GM12878 (cell line): Measurements from ENCODE around the gene CCDC195. TPM values are rescaled to one million over a fixed set of nuclear protein-coding genes. Genes with fewer than 3 reads are reported as not detected.

ENCODE experiments used
- ATAC-seq: fragments of 200-7000 bp; cut with Tn5 transposase; 3 replicates; pipeline ENCODE4 v1.9.1; 2020; ENCODE audit warnings: mild to moderate bottlenecking, moderate library complexity
- BruUV-seq: library from RNA; stranded (reverse); fragments of 400-500 nt; replicated peaks from 2 replicates; lab custom pipeline; 2021; lab: Mats Ljungman, UMichigan
- CTCF ChIA-PET: fragments of 300-600 bp; sonication (Branson Sonifier 250); formaldehyde crosslinking; extraction: SDS; loops from one replicate; lab custom pipeline; 2021; ENCODE audit warnings: inconsistent platforms; lab: Yijun Ruan, JAX
- POLR2A ChIA-PET: fragments of 350-600 bp; formaldehyde crosslinking; extraction: SDS; loops from one replicate; lab custom pipeline; 2021; ENCODE audit warnings: inconsistent platforms; lab: Charles Lee
- RAD21 ChIA-PET: fragments of 300-600 bp; sonication (Branson Sonifier 250); formaldehyde crosslinking; loops from one replicate; lab custom pipeline; 2023; ENCODE audit warnings: antibody characterized with exemption; ENCODE audit not compliant: unreplicated experiment; lab: Charles Lee
- SMC1A ChIA-PET: fragments of 300-600 bp; sonication (Branson Sonifier 250); formaldehyde crosslinking; loops from one replicate; lab custom pipeline; 2023; ENCODE audit not compliant: unreplicated experiment, uncharacterized antibody; lab: Charles Lee
- DNase-seq: peaks from one replicate; pipeline ENCODE4 v3.0.0-alpha.2; 2011; ENCODE audit warnings: low read depth, low spot score
- FAIRE-seq: peaks from 3 replicates; lab custom pipeline; 2011; peaks lifted over from hg19 to GRCh38; lab: Jason Lieb, UNC
- H2AFZ ChIP-seq: 2 replicates; pipeline ENCODE4 v1.6.0; 2011; ENCODE audit warnings: low read depth, low read length, control low read depth; ENCODE audit not compliant: control insufficient read depth
- H3K27ac ChIP-seq: 2 replicates; pipeline ENCODE4 v1.5.1; 2011; ENCODE audit warnings: control low read depth; ENCODE audit not compliant: control insufficient read depth, insufficient read depth
- H3K27me3 ChIP-seq, 2 experiments: replicated peaks in 1 of 2; 2 replicates each; pipeline versions ENCODE4 v1.6.0 to v1.6.1; 2011; ENCODE audit warnings: low read length in 1 of 2; ENCODE audit not compliant: control insufficient read depth in 2 of 2, insufficient read depth in 2 of 2
- H3K36me3 ChIP-seq, 2 experiments: 2 replicates each; pipeline ENCODE4 v1.5.1; 2011; ENCODE audit warnings: low read length in 1 of 2; ENCODE audit not compliant: control insufficient read depth in 2 of 2, insufficient read depth in 2 of 2
- H3K4me1 ChIP-seq: 2 replicates; pipeline ENCODE4 v1.6.1; 2011; ENCODE audit warnings: mild to moderate bottlenecking, low read length, moderate library complexity, mixed read lengths; ENCODE audit not compliant: control insufficient read depth, insufficient read depth
- H3K4me2 ChIP-seq: 2 replicates; pipeline ENCODE4 v1.6.0; 2011; ENCODE audit warnings: control low read depth; ENCODE audit not compliant: control insufficient read depth, insufficient read depth
- H3K4me3 ChIP-seq: fragments of 200-600 bp; sonication (generic); 2 replicates; pipeline ENCODE4 v1.5.1; 2016
- H3K79me2 ChIP-seq: 2 replicates; pipeline ENCODE4 v1.6.0; 2011; ENCODE audit warnings: low read length; ENCODE audit not compliant: control insufficient read depth, insufficient read depth
- H3K9ac ChIP-seq: 2 replicates; pipeline ENCODE4 v1.8.0; 2011; ENCODE audit warnings: low read length, control low read depth, mixed read lengths; ENCODE audit not compliant: control insufficient read depth, insufficient read depth
- H3K9me3 ChIP-seq: replicated peaks from 3 replicates; pipeline ENCODE4 v1.5.1; 2011; ENCODE audit warnings: mild to moderate bottlenecking, low read length; ENCODE audit not compliant: control insufficient read depth, insufficient read depth
- H4K20me1 ChIP-seq: 2 replicates; pipeline ENCODE4 v1.6.0; 2011; ENCODE audit not compliant: control insufficient read depth, insufficient read depth
- EZH2 ChIP-seq: IDR thresholded peaks from 2 replicates; pipeline ENCODE4 v1.6.1; 2012; ENCODE audit warnings: low read depth, mild to moderate bottlenecking, control low read depth, inconsistent platforms, low read length, borderline replicate concordance; ENCODE audit not compliant: control insufficient read depth
- FOXM1 ChIP-seq: IDR thresholded peaks from 2 replicates; pipeline ENCODE4 v1.6.1; 2012; ENCODE audit warnings: low read depth, mild to moderate bottlenecking, inconsistent platforms, low read length, moderate library complexity
- GATAD2B ChIP-seq: fragments of 450-650 bp; conservative IDR thresholded peaks from 2 replicates; pipeline ENCODE4 v1.6.1; 2017; ENCODE audit warnings: low read depth, mild to moderate bottlenecking, moderate library complexity
- IKZF2 ChIP-seq, 2 experiments: fragments of 450-650 bp; IDR thresholded peaks; 2 replicates each; pipeline ENCODE4 v1.6.1; 2017; ENCODE audit warnings: mild to moderate bottlenecking in 2 of 2, moderate library complexity in 2 of 2
- JUNB ChIP-seq: IDR thresholded peaks from 2 replicates; pipeline ENCODE4 v1.6.1; 2016; ENCODE audit warnings: antibody characterized with exemption, mild to moderate bottlenecking
- NR2F1 ChIP-seq: fragments of 450-650 bp; conservative IDR thresholded peaks from 2 replicates; pipeline ENCODE4 v1.6.1; 2017; ENCODE audit warnings: mild to moderate bottlenecking
- POU2F2 ChIP-seq: IDR thresholded peaks from 3 replicates; pipeline ENCODE4 v1.6.1; 2011; ENCODE audit warnings: low read depth, mild to moderate bottlenecking, low read length, borderline replicate concordance
- RAD51 ChIP-seq: fragments of 450-650 bp; IDR thresholded peaks from 2 replicates; pipeline ENCODE4 v1.6.1; 2016; ENCODE audit warnings: moderate library complexity, mild to moderate bottlenecking, inconsistent platforms
- RCOR1 ChIP-seq: conservative IDR thresholded peaks from 2 replicates; pipeline ENCODE4 v1.6.1; 2012; ENCODE audit warnings: low read depth, low read length, improper control_type of control experiment
- RFX5 ChIP-seq: IDR thresholded peaks from 2 replicates; pipeline ENCODE4 v1.6.1; 2011; ENCODE audit warnings: low read depth, low read length, improper control_type of control experiment
- SIX5 ChIP-seq: IDR thresholded peaks from 2 replicates; pipeline ENCODE4 v1.6.1; 2011; ENCODE audit warnings: mild to moderate bottlenecking, low read depth, low read length, moderate library complexity; ENCODE audit not compliant: severe bottlenecking
- TBL1XR1 ChIP-seq: IDR thresholded peaks from 2 replicates; pipeline ENCODE4 v1.6.1; 2012; ENCODE audit warnings: low read depth, low read length, improper control_type of control experiment
- YY1 ChIP-seq: IDR thresholded peaks from 2 replicates; pipeline ENCODE4 v1.6.1; 2011; ENCODE audit warnings: low read depth, mild to moderate bottlenecking, low read length
- ZNF687 ChIP-seq: fragments of 450-650 bp; IDR thresholded peaks from 2 replicates; pipeline ENCODE4 v1.6.1; 2017; ENCODE audit warnings: mild to moderate bottlenecking, moderate library complexity
- ZSCAN29 ChIP-seq: fragments of 450-650 bp; IDR thresholded peaks from 2 replicates; pipeline ENCODE4 v1.6.1; 2017; ENCODE audit warnings: mild to moderate bottlenecking, moderate library complexity
- WGBS: methylation state at CpG from one replicate; pipeline ENCODE4 v1.1.6; 2016; ENCODE audit warnings: low lambda C conversion rate; ENCODE audit not compliant: insufficient replicate concordance, insufficient coverage; ENCODE audit errors: missing lambda C conversion rate; 5-methylcytosine and 5-hydroxymethylcytosine counted together
- in situ Hi-C: fragments of 300-500 bp; cut with MboI; formaldehyde crosslinking; loops from 9 replicates; pipeline ENCODE4 v1.14.3; 2018; ENCODE audit warnings: mixed read lengths
- intact Hi-C: fragments of 100-400 bp; cut with micrococcal nuclease; formaldehyde crosslinking; loops from one replicate; pipeline ENCODE4 v1.14.2; 2022; ENCODE audit not compliant: unreplicated experiment
- polyA plus RNA-seq, 11 experiments: library from polyadenylated mRNA; depleted of rRNA in 4 of 11; unstranded in 6 of 11; stranded (reverse) in 5 of 11; fragments of >200 nt; fragmentation: Nextera tagmentation in 4 of 11; fragmentation: Illumina TruSeq in 1 of 11; extraction: Ambion mirVana in 4 of 11; extraction: Trizol in 1 of 11; gene quantifications; 1 replicate in 1 of 11; 2 replicates in 10 of 11; pipeline versions ENCODE4 v1.2.1 to v1.2.3, GENCODE V29; 2011 to 2016; ENCODE audit warnings: inconsistent platforms in 2 of 11, missing spikeins in 2 of 11, low read depth in 1 of 11
- total RNA-seq, 4 experiments: library from RNA; depleted of rRNA in 3 of 4; stranded (reverse); fragments of >200 nt in 3 of 4; fragmentation: Illumina TruSeq in 1 of 4; extraction: Trizol in 1 of 4; gene quantifications; 2 replicates each; pipeline versions ENCODE4 v1.2.1 to v1.2.3, GENCODE V29; 2013 to 2021
- TF ChIP-seq, protein P1 (sequence below): fragments of 450-650 bp; IDR thresholded peaks from 2 replicates; pipeline ENCODE4 v1.6.1; 2017; ENCODE audit warnings: low read depth, mild to moderate bottlenecking, moderate library complexity
- TF ChIP-seq, protein P2 (sequence below), 3 experiments: IDR thresholded peaks in 2 of 3; conservative IDR thresholded peaks in 1 of 3; 2 replicates each; pipeline ENCODE4 v1.5.1; 2011; ENCODE audit warnings: low read depth in 3 of 3, low read length in 3 of 3, mild to moderate bottlenecking in 3 of 3, control low read depth in 2 of 3, moderate library complexity in 2 of 3, inconsistent platforms in 1 of 3, mixed read lengths in 1 of 3; ENCODE audit not compliant: control insufficient read depth in 2 of 3, insufficient read depth in 1 of 3; ENCODE audit errors: extremely low read depth in 1 of 3

CCDC195 gene
- total and polyA plus RNA-seq, 10 of the 15 experiments (the other 5 are each of a cell fraction or from before 2014, with no cell fraction given), result not detected

DNA sequence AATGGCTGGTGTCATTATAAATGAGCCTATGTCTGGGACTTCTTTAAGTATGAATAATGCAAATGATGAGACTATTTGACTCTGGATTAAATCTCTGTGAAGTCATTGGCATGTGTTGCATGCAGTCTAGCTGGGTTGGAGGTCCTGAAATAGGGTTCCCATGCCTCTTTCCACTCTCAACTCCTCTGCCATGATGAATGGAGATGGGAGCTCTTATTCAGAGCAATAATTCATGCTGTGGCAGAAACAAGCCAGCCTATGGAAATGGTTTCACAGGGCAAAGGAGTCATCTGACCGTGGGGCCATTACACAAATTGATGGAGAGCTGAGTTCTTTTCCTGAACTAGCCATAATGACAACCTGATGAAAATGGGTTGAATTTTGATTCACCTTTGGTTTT lies 15.5 kb upstream of the CCDC195 start:
- no peak for TF ChIP-seq POU2F2
- TF ChIP-seq RCOR1, result no peak
- no peak for TF ChIP-seq RFX5
- no peak for TF ChIP-seq ZSCAN29
- no peak for TF ChIP-seq JUNB
- TF ChIP-seq NR2F1, result no peak
- TF ChIP-seq IKZF2 (IDR thresholded peaks at IDR 0.05), result no peak
- TF ChIP-seq, protein P1, sequence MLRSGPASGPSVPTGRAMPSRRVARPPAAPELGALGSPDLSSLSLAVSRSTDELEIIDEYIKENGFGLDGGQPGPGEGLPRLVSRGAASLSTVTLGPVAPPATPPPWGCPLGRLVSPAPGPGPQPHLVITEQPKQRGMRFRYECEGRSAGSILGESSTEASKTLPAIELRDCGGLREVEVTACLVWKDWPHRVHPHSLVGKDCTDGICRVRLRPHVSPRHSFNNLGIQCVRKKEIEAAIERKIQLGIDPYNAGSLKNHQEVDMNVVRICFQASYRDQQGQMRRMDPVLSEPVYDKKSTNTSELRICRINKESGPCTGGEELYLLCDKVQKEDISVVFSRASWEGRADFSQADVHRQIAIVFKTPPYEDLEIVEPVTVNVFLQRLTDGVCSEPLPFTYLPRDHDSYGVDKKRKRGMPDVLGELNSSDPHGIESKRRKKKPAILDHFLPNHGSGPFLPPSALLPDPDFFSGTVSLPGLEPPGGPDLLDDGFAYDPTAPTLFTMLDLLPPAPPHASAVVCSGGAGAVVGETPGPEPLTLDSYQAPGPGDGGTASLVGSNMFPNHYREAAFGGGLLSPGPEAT, result no peak
- TF ChIP-seq ZNF687, result no peak
- no peak for TF ChIP-seq GATAD2B
- TF ChIP-seq TBL1XR1, result no peak
- no peak for TF ChIP-seq FOXM1
- TF ChIP-seq EZH2, result no peak
- TF ChIP-seq SIX5, result no peak
- no peak for TF ChIP-seq RAD51
- TF ChIP-seq, protein P2, sequence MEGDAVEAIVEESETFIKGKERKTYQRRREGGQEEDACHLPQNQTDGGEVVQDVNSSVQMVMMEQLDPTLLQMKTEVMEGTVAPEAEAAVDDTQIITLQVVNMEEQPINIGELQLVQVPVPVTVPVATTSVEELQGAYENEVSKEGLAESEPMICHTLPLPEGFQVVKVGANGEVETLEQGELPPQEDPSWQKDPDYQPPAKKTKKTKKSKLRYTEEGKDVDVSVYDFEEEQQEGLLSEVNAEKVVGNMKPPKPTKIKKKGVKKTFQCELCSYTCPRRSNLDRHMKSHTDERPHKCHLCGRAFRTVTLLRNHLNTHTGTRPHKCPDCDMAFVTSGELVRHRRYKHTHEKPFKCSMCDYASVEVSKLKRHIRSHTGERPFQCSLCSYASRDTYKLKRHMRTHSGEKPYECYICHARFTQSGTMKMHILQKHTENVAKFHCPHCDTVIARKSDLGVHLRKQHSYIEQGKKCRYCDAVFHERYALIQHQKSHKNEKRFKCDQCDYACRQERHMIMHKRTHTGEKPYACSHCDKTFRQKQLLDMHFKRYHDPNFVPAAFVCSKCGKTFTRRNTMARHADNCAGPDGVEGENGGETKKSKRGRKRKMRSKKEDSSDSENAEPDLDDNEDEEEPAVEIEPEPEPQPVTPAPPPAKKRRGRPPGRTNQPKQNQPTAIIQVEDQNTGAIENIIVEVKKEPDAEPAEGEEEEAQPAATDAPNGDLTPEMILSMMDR (IDR thresholded peaks at IDR 0.05 in 2 of 3, conservative IDR thresholded peaks at IDR 0.05 in 1 of 3; ENCODE audit: control insufficient read depth in 2 of 3, extremely low read depth in 1 of 3, insufficient read depth in 1 of 3, low read depth in 3 of 3, low read length in 3 of 3), result no peak
- TF ChIP-seq YY1, result no peak
- ChIA-PET POLR2A (no interaction called here), SMC1A (no interaction called here), RAD21 (no interaction called here), CTCF (interaction anchor here (1.4 kb wide), 1 partner anchor 11 kb away, joined by 3 read pairs; no protein-coding TSS in a partner anchor)
- BruUV-seq, result no TSS peak
- no peaks in the 10 kb centered on the region for H3K27me3 ChIP-seq
- DNase-seq, result no peak
- ATAC-seq, result no peak
- peaks cover 5% of the 10 kb centered on the region; the same call in 2 of the 3 replicates for H3K9me3 ChIP-seq
- H2AFZ ChIP-seq, result no peak overlapping the region
- no peak overlapping the region for H3K4me2 ChIP-seq
- H3K36me3 ChIP-seq, result no peaks in the 10 kb centered on the region
- WGBS, result 53% methylated on average over 1 of the region's 1 CpG
- no peak overlapping the region for H3K4me3 ChIP-seq
- H4K20me1 ChIP-seq, result no peaks in the 10 kb centered on the region
- H3K79me2 ChIP-seq, result no peaks in the 10 kb centered on the region
- FAIRE-seq, result no peak
- intact Hi-C loops (no loop called here), in situ Hi-C loops (no loop called here)
- no peaks in the 10 kb centered on the region for H3K4me1 ChIP-seq
- no peak overlapping the region for H3K27ac ChIP-seq
- no peak overlapping the region for H3K9ac ChIP-seq
